GF-D8 (cell line): Measurements from ENCODE around the gene UHRF1.
"Not testable (repeated sequence)": the region's sequence is repeated elsewhere in the genome, so short reads cannot be mapped to it uniquely, and the experiment has no call there.

ENCODE experiments used
- DNase-seq: peaks from one replicate; lab custom pipeline; 2025; lab: John Stamatoyannopoulos, UW

Gene UHRF1

GRCh38 chr19:4937060-4937459, 27.8 kb downstream of the UHRF1 start:
- no peak for DNase-seq

GRCh38 chr19:4938461-4938860, 29.2 kb downstream of the UHRF1 start:
- not testable (repeated sequence) for DNase-seq

DNA sequence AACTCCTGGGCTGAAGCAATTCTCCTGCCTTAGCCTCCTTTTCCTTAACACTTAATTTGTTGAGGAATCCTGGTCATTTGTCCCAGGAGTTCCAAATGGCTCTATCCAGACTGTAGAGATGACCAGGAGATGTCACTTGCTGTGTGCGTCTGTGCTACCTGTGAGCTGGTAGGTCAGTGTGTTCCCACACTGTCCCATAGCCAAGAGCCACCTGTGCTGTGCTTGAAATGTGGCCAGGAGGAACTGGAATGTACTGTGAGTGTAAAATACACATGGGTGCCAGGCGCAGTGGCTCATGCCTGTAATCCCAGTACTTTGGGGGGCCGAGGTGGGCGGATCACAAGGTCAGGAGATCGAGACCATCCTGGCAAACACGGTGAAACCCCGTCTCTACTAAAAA, 30.2 kb downstream of the UHRF1 start:
- DNase-seq, result no peak

- DNase-seq, result not testable (repeated sequence)
These were observed 32.4 kb downstream of the UHRF1 start for GRCh38 chr19:4941638-4942169.

DNA sequence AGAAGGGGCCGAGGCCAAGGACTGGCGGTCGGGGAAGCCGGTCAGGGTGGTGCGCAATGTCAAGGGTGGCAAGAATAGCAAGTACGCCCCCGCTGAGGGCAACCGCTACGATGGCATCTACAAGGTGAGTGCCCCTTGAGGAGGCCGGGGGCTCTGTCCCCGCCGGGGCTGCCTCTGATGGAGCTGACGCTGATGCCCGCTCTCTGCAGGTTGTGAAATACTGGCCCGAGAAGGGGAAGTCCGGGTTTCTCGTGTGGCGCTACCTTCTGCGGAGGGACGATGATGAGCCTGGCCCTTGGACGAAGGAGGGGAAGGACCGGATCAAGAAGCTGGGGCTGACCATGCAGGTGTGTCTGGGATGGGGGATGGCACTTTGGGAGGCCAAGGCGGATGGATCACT, 41.3 kb downstream of the UHRF1 start:
- not testable (repeated sequence) for DNase-seq

DNA sequence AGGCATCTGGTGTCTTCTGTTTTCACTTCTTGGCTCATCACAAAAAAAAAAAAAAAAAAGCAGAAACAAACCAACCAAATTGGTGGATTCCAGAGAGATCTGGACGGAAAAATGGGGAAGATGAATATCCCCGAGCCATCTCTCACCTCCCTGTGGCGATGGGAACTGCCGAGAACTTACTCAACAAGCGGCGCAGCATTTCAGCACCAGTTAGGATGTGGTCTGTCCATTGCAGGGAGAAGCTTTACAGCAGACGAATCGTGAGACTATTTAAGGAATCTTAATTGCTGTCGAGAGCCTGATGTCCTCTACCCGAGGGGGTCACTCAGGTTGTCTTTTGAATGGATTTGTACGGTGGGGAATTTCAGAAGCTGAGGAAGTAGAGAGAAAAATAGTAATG, 42.4 kb downstream of the UHRF1 start:
- DNase-seq, result no peak

- no peak for DNase-seq
These were observed 43.6 kb downstream of the UHRF1 start for GRCh38 chr19:4952945-4953344.

- DNase-seq, result not testable (repeated sequence)
These were observed 45.2 kb downstream of the UHRF1 start for GRCh38 chr19:4954320-4955149.

DNA sequence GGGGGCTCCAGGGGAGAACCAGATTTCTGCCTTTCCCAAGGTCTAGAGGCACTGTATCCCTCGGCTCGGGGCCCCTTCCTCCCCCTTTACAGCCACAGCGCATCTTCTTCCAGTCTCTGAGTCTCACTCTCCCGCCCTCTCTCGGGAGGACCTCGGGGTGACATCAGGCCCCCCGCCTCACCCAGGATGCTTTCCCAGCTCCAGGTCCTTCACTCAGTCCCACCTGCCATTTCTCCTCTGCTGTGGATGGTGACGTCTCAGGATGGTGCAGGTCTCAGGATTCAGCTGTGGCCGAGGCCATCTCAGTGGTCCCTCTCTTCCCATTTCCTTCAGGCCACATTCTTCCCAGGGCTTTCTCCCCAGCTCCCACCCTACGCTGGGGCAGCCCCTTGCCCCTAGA, 46.0 kb downstream of the UHRF1 start:
- no peak for DNase-seq

- no peak for DNase-seq
These were observed 48.7 kb downstream of the UHRF1 start for GRCh38 chr19:4957981-4958380.

GRCh38 chr19:4962085-4962619, 52.9 kb downstream of the UHRF1 start:
- DNase-seq, result no peak

DNA sequence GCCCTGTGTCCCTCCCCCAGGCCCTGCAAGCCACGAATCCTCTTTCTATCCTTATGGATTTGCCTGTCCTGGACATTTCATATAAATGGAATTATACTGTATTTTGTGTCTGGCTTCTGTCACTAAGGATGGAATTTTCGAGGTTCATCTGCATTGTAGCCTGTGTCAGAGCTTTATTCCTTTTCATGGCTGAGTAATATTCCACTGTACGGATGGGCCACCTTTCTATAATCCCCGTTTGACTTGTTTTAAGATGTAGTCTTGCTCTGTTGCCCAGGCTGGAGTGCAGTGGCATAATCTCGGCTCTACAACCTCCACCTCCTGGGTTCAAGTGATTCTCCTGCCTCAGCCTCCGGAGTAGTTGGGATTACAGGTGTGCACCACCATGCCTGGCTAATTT, 55.8 kb downstream of the UHRF1 start:
- DNase-seq, result no peak

DNA sequence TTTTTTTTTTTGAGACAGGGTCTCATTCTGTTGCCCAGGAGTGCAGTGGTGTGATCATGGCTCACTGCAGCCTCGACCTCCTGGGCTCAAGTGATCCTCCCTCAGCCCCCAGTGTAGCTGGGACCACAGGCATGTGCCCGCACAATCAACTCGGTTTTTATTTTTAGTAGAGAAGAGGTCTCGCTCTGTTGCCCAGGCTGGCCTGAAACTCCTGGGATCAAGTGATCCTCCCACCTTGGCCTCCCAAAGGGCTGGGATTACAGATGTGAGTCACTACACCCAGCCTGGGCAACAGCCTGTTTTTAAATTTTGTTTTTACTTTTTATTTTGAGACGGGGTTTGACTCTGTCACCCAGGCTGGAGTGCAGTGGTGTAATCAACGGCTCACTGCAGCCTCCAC, 57.3 kb downstream of the UHRF1 start:
- DNase-seq, result no peak

DNA sequence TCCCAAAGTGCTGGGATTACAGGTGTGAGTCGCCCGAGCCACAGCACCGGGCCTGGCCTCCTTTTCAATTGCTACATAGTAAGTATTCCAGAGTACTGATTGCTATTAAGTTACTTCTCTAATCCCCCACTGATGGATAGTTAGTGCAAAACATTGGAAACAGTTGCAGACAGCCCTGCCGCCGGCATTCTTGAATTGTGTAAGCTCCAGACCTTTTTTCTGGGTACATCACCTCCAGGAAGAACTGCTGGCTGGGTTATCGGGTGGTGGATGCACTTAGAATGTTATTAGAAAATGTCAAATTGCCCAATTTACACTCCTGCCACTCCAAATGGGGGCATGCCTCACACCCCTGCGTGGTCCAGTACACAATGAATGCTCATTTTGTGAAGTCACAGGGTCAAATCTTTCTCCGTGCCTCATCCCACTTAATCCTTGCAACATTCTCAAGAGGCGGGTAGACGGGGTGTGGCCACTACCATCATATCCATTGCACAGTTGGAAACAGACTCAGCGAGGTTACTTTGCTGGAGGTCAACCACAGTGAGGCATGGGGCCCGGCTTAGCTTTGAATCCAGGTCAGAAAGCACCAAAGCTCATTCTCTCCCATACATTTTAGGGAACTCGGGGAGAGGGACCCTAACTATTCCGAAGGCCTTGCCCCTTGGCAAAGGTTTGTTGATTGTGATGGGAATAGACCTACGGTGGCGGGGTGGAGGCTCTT, 58.6 kb downstream of the UHRF1 start:
- no peak for DNase-seq

- peak; percentile 96 for DNase-seq
These were observed 59.4 kb downstream of the UHRF1 start, which contains the start of gene KDM4B for GRCh38 chr19:4968462-4969291. Gene KDM4B, plus strand, starts transcription at chr19:4969113. Its CDS starts 63,778 bp downstream, at chr19:5032891.

DNA sequence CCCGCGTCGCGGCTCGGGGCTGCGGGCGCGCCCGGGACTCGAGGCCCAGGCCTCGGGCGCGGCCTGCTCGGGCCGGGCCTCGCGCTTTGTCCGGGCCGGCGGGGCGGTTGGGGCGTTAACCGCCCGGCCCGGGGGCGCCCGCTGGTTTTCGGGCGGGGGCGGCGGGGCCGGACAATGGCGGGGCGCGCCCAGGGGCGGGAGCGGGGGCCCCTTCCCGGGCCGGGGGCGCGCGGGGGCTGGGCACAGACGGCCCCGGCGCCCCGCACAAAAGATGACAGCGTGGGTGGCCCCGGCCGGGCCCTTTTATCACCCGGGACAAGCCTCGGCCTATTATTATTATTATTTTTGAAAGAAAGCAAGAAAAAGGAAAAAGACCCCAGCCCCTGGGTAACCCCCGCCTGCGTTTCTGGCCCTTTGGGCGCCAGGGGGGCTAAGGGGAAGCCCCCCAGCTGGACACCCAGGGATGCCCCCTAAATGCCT, 60.0 kb downstream of the UHRF1 start:
- no peak for DNase-seq

DNA sequence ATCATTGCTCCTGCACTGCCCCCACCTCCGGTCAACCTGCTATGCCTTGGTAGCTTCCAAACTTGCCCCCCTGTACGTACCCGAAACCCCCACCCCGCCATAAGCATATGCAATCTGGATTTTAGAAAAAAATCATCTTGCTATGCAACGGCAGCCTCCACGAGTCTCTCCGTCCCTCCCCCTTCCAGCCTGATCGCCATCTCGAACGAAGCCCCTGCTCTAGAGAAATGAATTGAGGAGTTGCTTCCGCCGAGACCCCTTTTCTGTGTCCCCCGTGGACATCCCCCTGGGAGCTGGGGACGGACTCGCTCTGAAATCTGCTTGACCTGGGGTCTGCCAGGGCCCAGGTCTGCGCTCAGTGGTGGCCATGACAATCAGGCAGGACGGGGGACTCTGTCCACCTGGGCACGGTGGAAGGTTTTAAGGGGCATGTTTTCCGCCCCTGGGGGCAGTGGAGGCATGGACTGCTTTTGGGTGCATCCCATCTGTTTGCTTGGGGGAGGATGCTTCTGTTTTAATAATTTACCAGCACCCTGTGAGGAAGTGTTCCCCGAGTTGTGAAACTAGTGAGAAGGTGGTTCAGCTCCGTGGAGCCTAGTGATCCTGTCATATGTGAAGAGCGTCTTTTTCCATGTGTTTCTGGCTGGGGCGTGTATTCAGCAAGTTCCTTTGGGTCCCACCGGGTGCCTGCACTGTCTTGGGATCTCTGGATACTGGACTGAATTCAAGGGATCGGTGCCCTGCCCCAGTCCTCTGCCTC, 60.7 kb downstream of the UHRF1 start:
- DNase-seq, result peak; percentile 10

DNA sequence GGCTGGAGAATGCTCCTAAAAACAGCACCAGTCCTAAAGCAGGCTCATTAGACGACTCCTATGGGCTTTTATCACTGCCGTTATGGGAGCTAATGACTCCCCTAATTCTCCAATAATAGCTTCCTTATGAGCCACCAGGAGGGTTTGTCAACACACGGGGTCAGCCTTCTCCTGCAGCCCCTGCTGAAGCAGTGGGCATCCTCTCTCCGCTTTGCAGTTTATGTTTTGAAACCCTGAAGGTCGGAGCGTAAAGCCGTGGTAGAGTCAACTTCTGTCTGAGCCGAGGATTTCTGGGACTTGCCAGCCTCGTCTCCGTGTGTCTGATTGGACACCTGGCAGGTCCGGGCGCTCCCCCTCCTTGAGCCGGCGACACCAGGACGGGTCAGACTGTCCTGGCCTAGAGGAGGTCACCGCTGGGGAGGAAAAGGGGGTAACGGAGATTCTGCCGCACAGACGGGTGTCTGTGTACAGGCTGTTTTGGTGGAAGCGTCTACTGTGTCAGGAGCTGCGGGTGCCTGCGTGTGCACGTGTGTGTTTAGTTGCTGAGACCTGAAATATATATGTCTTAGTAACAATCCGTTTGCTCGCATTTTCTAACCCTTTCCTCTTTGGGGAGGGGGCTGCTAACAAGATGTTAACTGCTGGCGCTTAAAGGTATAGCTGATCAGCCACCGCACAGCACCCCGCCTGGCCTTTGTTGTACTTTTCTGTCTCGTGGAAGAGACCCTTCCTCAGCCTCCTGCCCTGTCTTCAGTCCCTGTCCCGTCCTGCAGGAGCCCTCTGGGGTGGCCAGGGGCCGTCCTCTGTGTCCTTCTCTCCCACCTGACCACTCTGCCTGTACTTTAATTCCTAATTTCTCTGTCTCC, 61.5 kb downstream of the UHRF1 start:
- no peak for DNase-seq

GRCh38 chr19:4971424-4971793, 62.1 kb downstream of the UHRF1 start:
- DNase-seq, result no peak
